ENCODE data around the gene SMC3. TPM values are rescaled to one million over a fixed set of nuclear protein-coding genes. Genes with fewer than 3 reads are reported as not detected.
"Not testable (repeated sequence)": the region's sequence is repeated elsewhere in the genome, so short reads cannot be mapped to it uniquely, and the experiment has no call there.

The SMC3 gene
- total RNA-seq, 2 experiments from 2014 or later, result 81.3 to 85.0 TPM

- intact Hi-C loops (cut with micrococcal nuclease), result no loop called here
- Mint-ChIP-seq H3K27ac (no peak overlapping the region), H3K9me3 (no peaks in the 10 kb centered on the region), H3K4me1 (ENCODE audit: low read depth) (peaks cover 52% of the 10 kb centered on the region), H3K36me3 (ENCODE audit: low read depth) (no peaks in the 10 kb centered on the region), H3K4me3 (no peak overlapping the region), H3K27me3 (ENCODE audit: low read depth) (no peaks in the 10 kb centered on the region)
- DNase-seq, result peak; percentile 52
- CTCF ChIA-PET, result interaction anchor here (0.6 to 3.6 kb wide), 2 partner anchors 174 to 176 kb away, joined by 4 to 17 read pairs; no protein-coding TSS in a partner anchor
These were observed 37.2 kb upstream of the SMC3 start for GRCh38 chr10:110530131-110530831.

GRCh38 chr10:110531687-110532086, 35.8 kb upstream of the SMC3 start:
- peaks cover 53% of the 10 kb centered on the region for H3K4me1 Mint-ChIP-seq (ENCODE audit: low read depth)
- intact Hi-C loops (cut with micrococcal nuclease), result no loop called here
- CTCF ChIA-PET, result interaction anchor here (0.8 kb wide), 1 partner anchor 178 kb away, joined by 3 read pairs; no protein-coding TSS in a partner anchor
- no peak overlapping the region for H3K4me3 Mint-ChIP-seq
- H3K36me3 Mint-ChIP-seq (ENCODE audit: low read depth), result no peaks in the 10 kb centered on the region
- DNase-seq, result no peak
- H3K27ac Mint-ChIP-seq, result no peak overlapping the region
- no peaks in the 10 kb centered on the region for H3K27me3 Mint-ChIP-seq (ENCODE audit: low read depth)
- H3K9me3 Mint-ChIP-seq, result no peaks in the 10 kb centered on the region

GRCh38 chr10:110532628-110533027, 34.9 kb upstream of the SMC3 start:
- H3K4me3 Mint-ChIP-seq; H3K9me3 Mint-ChIP-seq; H3K27ac Mint-ChIP-seq; H3K36me3 Mint-ChIP-seq (ENCODE audit: low read depth); DNase-seq; H3K27me3 Mint-ChIP-seq (ENCODE audit: low read depth); intact Hi-C loops (cut with micrococcal nuclease): not testable (repeated sequence)
- CTCF ChIA-PET, result interaction anchor here (0.5 to 1.4 kb wide), 4 partner anchors 14 to 322 kb away, joined by 3 to 5 read pairs (median 3); no protein-coding TSS in a partner anchor
- peaks cover 46% of the 10 kb centered on the region for H3K4me1 Mint-ChIP-seq (ENCODE audit: low read depth)

GRCh38 chr10:110533149-110533548, 34.3 kb upstream of the SMC3 start:
- H3K27me3 Mint-ChIP-seq (ENCODE audit: low read depth), result no peaks in the 10 kb centered on the region
- DNase-seq, result no peak
- no peak overlapping the region for H3K4me3 Mint-ChIP-seq
- H3K27ac Mint-ChIP-seq, result no peak overlapping the region
- H3K9me3 Mint-ChIP-seq, result no peaks in the 10 kb centered on the region
- intact Hi-C loops (cut with micrococcal nuclease), result no loop called here
- H3K4me1 Mint-ChIP-seq (ENCODE audit: low read depth), result peaks cover 41% of the 10 kb centered on the region
- CTCF ChIA-PET, result interaction anchor here (1.2 to 1.4 kb wide), 2 partner anchors 14 to 34 kb away, joined by 3 read pairs; no protein-coding TSS in a partner anchor
- H3K36me3 Mint-ChIP-seq (ENCODE audit: low read depth), result no peaks in the 10 kb centered on the region

- no peaks in the 10 kb centered on the region for H3K9me3 Mint-ChIP-seq
- no peaks in the 10 kb centered on the region for H3K36me3 Mint-ChIP-seq (ENCODE audit: low read depth)
- CTCF ChIA-PET, result interaction anchor here (0.9 to 1.6 kb wide), 5 partner anchors 23 to 228 kb away, joined by 3 to 4 read pairs (median 4); no protein-coding TSS in a partner anchor
- peak; percentile 39 for DNase-seq
- H3K4me1 Mint-ChIP-seq (ENCODE audit: low read depth), result peaks cover 28% of the 10 kb centered on the region
- H3K4me3 Mint-ChIP-seq, result no peak overlapping the region
- intact Hi-C loops (cut with micrococcal nuclease), result no loop called here
- no peak overlapping the region for H3K27ac Mint-ChIP-seq
- no peaks in the 10 kb centered on the region for H3K27me3 Mint-ChIP-seq (ENCODE audit: low read depth)
These were observed 32.9 kb upstream of the SMC3 start for GRCh38 chr10:110534571-110534970.

GRCh38 chr10:110535958-110536891, 31.3 kb upstream of the SMC3 start:
- CTCF ChIA-PET, result interaction anchor here (0.7 to 1.6 kb wide), 6 partner anchors 10 to 230 kb away, joined by 3 to 7 read pairs (median 4); no protein-coding TSS in a partner anchor
- Mint-ChIP-seq H3K4me1 (ENCODE audit: low read depth) (peaks cover 22% of the 10 kb centered on the region), H3K4me3 (no peak overlapping the region)

GRCh38 chr10:110539091-110539490, 28.4 kb upstream of the SMC3 start:
- Mint-ChIP-seq H3K4me1 (ENCODE audit: low read depth) (peaks cover 19% of the 10 kb centered on the region), H3K27ac (no peak overlapping the region), H3K27me3 (ENCODE audit: low read depth) (no peaks in the 10 kb centered on the region), H3K4me3 (no peak overlapping the region), H3K36me3 (ENCODE audit: low read depth) (no peaks in the 10 kb centered on the region), H3K9me3 (no peaks in the 10 kb centered on the region)
- intact Hi-C loops (cut with micrococcal nuclease), result no loop called here
- CTCF ChIA-PET, result interaction anchor here (1.5 to 3.2 kb wide), 2 partner anchors 40 to 185 kb away, joined by 6 to 13 read pairs; no protein-coding TSS in a partner anchor
- DNase-seq, result no peak

More at GRCh38 chr10:110535958-110536891, 31.3 kb upstream of the SMC3 start:
- Mint-ChIP-seq H3K36me3 (ENCODE audit: low read depth) (no peaks in the 10 kb centered on the region), H3K9me3 (no peaks in the 10 kb centered on the region), H3K27me3 (ENCODE audit: low read depth) (no peaks in the 10 kb centered on the region), H3K27ac (peak overlapping the region; percentile 54)
- DNase-seq, result peak; percentile 90
- intact Hi-C loops (cut with micrococcal nuclease), result loop anchor here (1.0 kb wide), 9 partner anchors 8 to 230 kb away; no protein-coding TSS in a partner anchor

GRCh38 chr10:110540031-110540430, 27.5 kb upstream of the SMC3 start:
- Mint-ChIP-seq H3K27ac (no peak overlapping the region), H3K27me3 (ENCODE audit: low read depth) (no peaks in the 10 kb centered on the region)
- intact Hi-C loops (cut with micrococcal nuclease), result no loop called here

GRCh38 chr10:110544958-110545537, 22.4 kb upstream of the SMC3 start:
- peaks cover 8% of the 10 kb centered on the region for H3K27me3 Mint-ChIP-seq (ENCODE audit: low read depth)
- intact Hi-C loops (cut with micrococcal nuclease), result no loop called here
- H3K36me3 Mint-ChIP-seq (ENCODE audit: low read depth), result no peaks in the 10 kb centered on the region
- H3K4me3 Mint-ChIP-seq, result no peak overlapping the region
- peaks cover 7% of the 10 kb centered on the region for H3K4me1 Mint-ChIP-seq (ENCODE audit: low read depth)
- DNase-seq, result no peak
- H3K27ac Mint-ChIP-seq, result peak overlapping the region; percentile 56
- no peaks in the 10 kb centered on the region for H3K9me3 Mint-ChIP-seq
- CTCF ChIA-PET, result interaction anchor here (0.5 to 3.6 kb wide), 17 partner anchors 13 to 237 kb away, joined by 3 to 73 read pairs (median 6); partner anchors contain the start of gene SMNDC1

More at GRCh38 chr10:110540031-110540430, 27.5 kb upstream of the SMC3 start:
- peaks cover 12% of the 10 kb centered on the region for H3K4me1 Mint-ChIP-seq (ENCODE audit: low read depth)
- no peak for DNase-seq
- no peaks in the 10 kb centered on the region for H3K36me3 Mint-ChIP-seq (ENCODE audit: low read depth)
- CTCF ChIA-PET, result interaction anchor here (1.1 to 3.2 kb wide), 4 partner anchors 37 to 233 kb away, joined by 3 to 13 read pairs (median 6); no protein-coding TSS in a partner anchor
- no peaks in the 10 kb centered on the region for H3K9me3 Mint-ChIP-seq
- H3K4me3 Mint-ChIP-seq, result no peak overlapping the region

GRCh38 chr10:110546077-110546476, 21.4 kb upstream of the SMC3 start:
- Mint-ChIP-seq H3K4me1 (ENCODE audit: low read depth) (peaks cover 6% of the 10 kb centered on the region), H3K27ac (no peak overlapping the region), H3K4me3 (no peak overlapping the region), H3K9me3 (no peaks in the 10 kb centered on the region), H3K36me3 (ENCODE audit: low read depth) (no peaks in the 10 kb centered on the region), H3K27me3 (ENCODE audit: low read depth) (peaks cover 11% of the 10 kb centered on the region)
- CTCF ChIA-PET, result interaction anchor here (0.7 to 3.6 kb wide), 31 partner anchors 9 to 470 kb away, joined by 3 to 73 read pairs (median 4); partner anchors contain the start of gene SMNDC1
- DNase-seq, result no peak
- intact Hi-C loops (cut with micrococcal nuclease), result loop anchor here (2.0 kb wide), 1 partner anchor 409 kb away; no protein-coding TSS in a partner anchor

GRCh38 chr10:110546499-110547110, 20.9 kb upstream of the SMC3 start:
- H3K36me3 Mint-ChIP-seq (ENCODE audit: low read depth), result no peaks in the 10 kb centered on the region
- H3K27me3 Mint-ChIP-seq (ENCODE audit: low read depth), result peaks cover 14% of the 10 kb centered on the region
- DNase-seq, result no peak
- intact Hi-C loops (cut with micrococcal nuclease), result loop anchor here (1.0 to 2.0 kb wide), 7 partner anchors 10 to 410 kb away; no protein-coding TSS in a partner anchor
- CTCF ChIA-PET, result interaction anchor here (0.6 to 3.6 kb wide), 43 partner anchors 9 to 470 kb away, joined by 3 to 73 read pairs (median 4); partner anchors contain the start of gene SMNDC1
- peaks cover 6% of the 10 kb centered on the region for H3K4me1 Mint-ChIP-seq (ENCODE audit: low read depth)
- H3K4me3 Mint-ChIP-seq, result no peak overlapping the region
- no peaks in the 10 kb centered on the region for H3K9me3 Mint-ChIP-seq
- H3K27ac Mint-ChIP-seq, result no peak overlapping the region

Measured in activated naive CD4-positive, alpha-beta T cell treated with anti-CD3 and anti-CD28 coated beads for 36 hours (primary cell).